Endothelial cell of umbilical vein (primary cell): ENCODE data around the gene CRYBG2. TPM values are rescaled to one million over a fixed set of nuclear protein-coding genes. Genes with fewer than 3 reads are reported as not detected.

Experiments
- BruUV-seq: library from RNA; stranded (reverse); fragments of 400-500 nt; replicated peaks from 2 replicates; lab custom pipeline; 2021; lab: Mats Ljungman, UMichigan
- CTCF ChIA-PET: fragments of 300-600, 350-600 bp; sonication (Branson Sonifier 250); formaldehyde crosslinking; loops from one replicate; lab custom pipeline; 2021; ENCODE audit warnings: antibody characterized with exemption, inconsistent platforms; lab: Charles Lee
- POLR2A ChIA-PET: fragments of 300-600, 350-600 bp; sonication (Branson Sonifier 250); formaldehyde crosslinking; loops from one replicate; lab custom pipeline; 2021; ENCODE audit warnings: antibody characterized with exemption, inconsistent platforms; lab: Charles Lee
- DNase-seq: peaks from one replicate; pipeline ENCODE4 v3.0.0-alpha.2; 2011; ENCODE audit warnings: low read depth, low spot score
- FAIRE-seq: peaks from 2 replicates; lab custom pipeline; 2011; peaks lifted over from hg19 to GRCh38; lab: Jason Lieb, UNC
- H2AFZ ChIP-seq: 2 replicates; pipeline ENCODE4 v1.6.0; 2012; ENCODE audit warnings: low read depth, low read length, control low read depth, inconsistent platforms
- H3K27ac ChIP-seq: 2 replicates; pipeline ENCODE4 v1.5.1; 2011; ENCODE audit warnings: low read depth, mild to moderate bottlenecking, control low read depth, low read length, moderate library complexity; ENCODE audit not compliant: insufficient read depth
- H3K27me3 ChIP-seq, 2 experiments: 2 replicates each; pipeline versions ENCODE4 v1.6.0 to v1.6.1; 2011; ENCODE audit warnings: low read length in 2 of 2, mixed read lengths in 1 of 2; ENCODE audit not compliant: control insufficient read depth in 2 of 2, insufficient read depth in 2 of 2
- H3K36me3 ChIP-seq, 2 experiments: 2 replicates in 1 of 2; 3 replicates in 1 of 2; pipeline ENCODE4 v1.5.1; 2011; ENCODE audit warnings: low read length in 2 of 2, mild to moderate bottlenecking in 1 of 2, moderate library complexity in 1 of 2; ENCODE audit not compliant: control insufficient read depth in 2 of 2, insufficient read depth in 2 of 2; ENCODE audit errors: extremely low read depth in 1 of 2
- H3K4me1 ChIP-seq: 3 replicates; pipeline ENCODE4 v1.5.1; 2011; ENCODE audit warnings: mild to moderate bottlenecking, low read length; ENCODE audit not compliant: control insufficient read depth, insufficient read depth; ENCODE audit errors: extremely low read depth
- H3K4me2 ChIP-seq: 2 replicates; pipeline ENCODE4 v1.6.1; 2011; ENCODE audit warnings: low read length, control low read depth, mixed read lengths; ENCODE audit not compliant: insufficient read depth
- H3K4me3 ChIP-seq, 3 experiments: fragments of 200-600 bp in 1 of 3; sonication (generic), shearing (Covaris generic) in 1 of 3; replicated peaks in 1 of 3; 2 replicates each; pipeline ENCODE4 v1.5.1; 2011 to 2016; ENCODE audit warnings: control low read depth in 3 of 3, low read length in 3 of 3, mild to moderate bottlenecking in 2 of 3, inconsistent platforms in 1 of 3, low read depth in 1 of 3, moderate library complexity in 1 of 3; ENCODE audit not compliant: insufficient read depth in 1 of 3
- H3K79me2 ChIP-seq: 2 replicates; pipeline ENCODE4 v1.6.0; 2012; ENCODE audit warnings: low read length, inconsistent platforms; ENCODE audit not compliant: control insufficient read depth, insufficient read depth
- H3K9ac ChIP-seq: replicated peaks from 2 replicates; pipeline ENCODE3; 2011; ENCODE audit warnings: low read length, control low read depth; ENCODE audit not compliant: insufficient read depth; ENCODE audit errors: extremely low read depth
- H3K9me1 ChIP-seq: replicated peaks from 3 replicates; pipeline ENCODE4 v1.6.0; 2011; ENCODE audit warnings: mild to moderate bottlenecking, low read length; ENCODE audit not compliant: control insufficient read depth, insufficient read depth; ENCODE audit errors: extremely low read depth
- H3K9me3 ChIP-seq: replicated peaks from 2 replicates; pipeline ENCODE4 v1.5.1; 2012; ENCODE audit warnings: low read length, inconsistent platforms; ENCODE audit not compliant: control insufficient read depth, insufficient read depth
- H4K20me1 ChIP-seq: replicated peaks from 2 replicates; pipeline ENCODE3; 2011; ENCODE audit warnings: mild to moderate bottlenecking, low read length; ENCODE audit not compliant: control insufficient read depth, insufficient read depth; ENCODE audit errors: extremely low read depth
- EZH2 ChIP-seq: IDR thresholded peaks from 2 replicates; pipeline ENCODE4 v1.6.1; 2012; ENCODE audit warnings: borderline replicate concordance, low read depth, mild to moderate bottlenecking, moderate library complexity, low read length, inconsistent platforms; ENCODE audit not compliant: severe bottlenecking
- FOS ChIP-seq: IDR thresholded peaks from 2 replicates; pipeline ENCODE4 v1.6.1; 2011; ENCODE audit warnings: mild to moderate bottlenecking, low read length, moderate library complexity, borderline replicate concordance; ENCODE audit not compliant: insufficient read depth
- GATA2 ChIP-seq: IDR thresholded peaks from 2 replicates; pipeline ENCODE4 v1.7.0; 2011; ENCODE audit warnings: low read depth, mild to moderate bottlenecking, moderate library complexity, mixed read lengths, low read length; ENCODE audit not compliant: insufficient read length, insufficient read depth
- JUN ChIP-seq: IDR thresholded peaks from 2 replicates; pipeline ENCODE4 v1.6.1; 2011; ENCODE audit warnings: borderline replicate concordance, low read depth; ENCODE audit not compliant: insufficient read length, insufficient read depth
- MYC ChIP-seq: IDR thresholded peaks from one replicate; pipeline ENCODE4 v1.6.1; 2011; ENCODE audit warnings: mild to moderate bottlenecking, low read depth, low read length
- POLR2A ChIP-seq: IDR thresholded peaks from 2 replicates; pipeline ENCODE4 v1.6.1; 2012; ENCODE audit warnings: low read depth, mild to moderate bottlenecking, control low read depth, low read length
- POLR2AphosphoS5 ChIP-seq: IDR thresholded peaks from 2 replicates; pipeline ENCODE4 v1.6.1; 2012; ENCODE audit warnings: low read depth, mild to moderate bottlenecking, control low read depth, low read length, moderate library complexity; ENCODE audit not compliant: insufficient read depth
- dilution Hi-C: fragments of 300-500 bp; cut with MboI; formaldehyde crosslinking; loops from one replicate; pipeline ENCODE4 v1.15.0; 2019; ENCODE audit warnings: low sequenced_read_pairs; ENCODE audit not compliant: extremely low pct_ligation_motif_present
- intact Hi-C: fragments of 100-400 bp; cut with micrococcal nuclease; formaldehyde crosslinking; loops from one replicate; pipeline ENCODE4 v1.10.0; 2022
- polyA plus RNA-seq, 4 experiments: library from polyadenylated mRNA; depleted of rRNA in 3 of 4; stranded (reverse) in 3 of 4; unstranded in 1 of 4; fragments of >200 nt; gene quantifications; 2 replicates each; pipeline versions ENCODE4 v1.2.1 to v1.2.3, GENCODE V29; 2011 to 2012; ENCODE audit warnings: missing spikeins in 1 of 4
- total RNA-seq: library from RNA; stranded (reverse); gene quantifications from 2 replicates; pipeline ENCODE4 v1.2.3, GENCODE V29; 2021
- TF ChIP-seq, protein P1 (sequence below): IDR thresholded peaks from 2 replicates; pipeline ENCODE4 v1.6.1; 2011; ENCODE audit not compliant: insufficient read depth, insufficient read length
- TF ChIP-seq, protein P2 (sequence below), 2 donors: IDR thresholded peaks; 1 replicate in 1 of 2; 2 replicates in 1 of 2; pipeline ENCODE4 v1.5.1; 2011; ENCODE audit warnings: low read length in 2 of 2, mild to moderate bottlenecking in 2 of 2, moderate library complexity in 2 of 2, control low read depth in 1 of 2, inconsistent platforms in 1 of 2, low read depth in 1 of 2; ENCODE audit not compliant: insufficient read depth in 1 of 2; ENCODE audit errors: extremely low read depth in 1 of 2

The CRYBG2 gene
- total and polyA plus RNA-seq, 2 donors (not counting 3 experiments of a cell fraction or from before 2014, with no cell fraction given) = not detected

DNA sequence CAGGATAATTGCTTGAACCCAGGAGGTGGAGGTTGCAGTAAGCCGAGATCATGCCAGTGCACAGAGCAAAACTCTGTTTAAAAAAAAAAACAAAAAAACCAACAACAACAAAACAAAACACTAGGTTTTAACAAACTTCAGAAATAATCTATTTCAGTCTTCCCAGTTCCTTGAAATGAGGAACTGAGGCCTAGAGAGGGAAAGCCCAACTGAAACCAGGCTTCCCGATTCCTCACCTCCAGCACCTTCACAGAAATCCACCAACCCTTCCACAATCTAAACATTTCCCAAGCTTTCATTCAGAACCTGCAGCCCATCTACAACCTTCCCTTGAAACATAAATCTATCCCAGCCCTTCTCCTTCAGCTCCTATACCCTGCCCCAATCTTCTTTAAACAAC lies 36.8 kb downstream of the CRYBG2 start:
- no TSS peak for BruUV-seq
- Histone ChIP-seq H3K4me1 (no peaks in the 10 kb centered on the region), H3K9me1 (no peaks in the 10 kb centered on the region), H2AFZ (no peak overlapping the region), H3K79me2 (no peaks in the 10 kb centered on the region), H3K4me3 (no peak overlapping the region), H3K9me3 (no peaks in the 10 kb centered on the region), H3K36me3 (no peaks in the 10 kb centered on the region), H3K4me2 (no peak overlapping the region), H4K20me1 (no peaks in the 10 kb centered on the region), H3K27ac (no peak overlapping the region), H3K9ac (no peak overlapping the region), H3K27me3 (peaks cover 2 to 7% of the 10 kb centered on the region in 2 experiments)
- FAIRE-seq (no peak), DNase-seq (no peak)
- TF ChIP-seq POLR2AphosphoS5 (no peak), GATA2 (no peak), MYC (no peak), FOS (no peak), POLR2A (no peak), EZH2 (no peak), JUN (no peak)
- TF ChIP-seq, protein P1, sequence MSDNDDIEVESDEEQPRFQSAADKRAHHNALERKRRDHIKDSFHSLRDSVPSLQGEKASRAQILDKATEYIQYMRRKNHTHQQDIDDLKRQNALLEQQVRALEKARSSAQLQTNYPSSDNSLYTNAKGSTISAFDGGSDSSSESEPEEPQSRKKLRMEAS = no peak
- TF ChIP-seq, protein P2, sequence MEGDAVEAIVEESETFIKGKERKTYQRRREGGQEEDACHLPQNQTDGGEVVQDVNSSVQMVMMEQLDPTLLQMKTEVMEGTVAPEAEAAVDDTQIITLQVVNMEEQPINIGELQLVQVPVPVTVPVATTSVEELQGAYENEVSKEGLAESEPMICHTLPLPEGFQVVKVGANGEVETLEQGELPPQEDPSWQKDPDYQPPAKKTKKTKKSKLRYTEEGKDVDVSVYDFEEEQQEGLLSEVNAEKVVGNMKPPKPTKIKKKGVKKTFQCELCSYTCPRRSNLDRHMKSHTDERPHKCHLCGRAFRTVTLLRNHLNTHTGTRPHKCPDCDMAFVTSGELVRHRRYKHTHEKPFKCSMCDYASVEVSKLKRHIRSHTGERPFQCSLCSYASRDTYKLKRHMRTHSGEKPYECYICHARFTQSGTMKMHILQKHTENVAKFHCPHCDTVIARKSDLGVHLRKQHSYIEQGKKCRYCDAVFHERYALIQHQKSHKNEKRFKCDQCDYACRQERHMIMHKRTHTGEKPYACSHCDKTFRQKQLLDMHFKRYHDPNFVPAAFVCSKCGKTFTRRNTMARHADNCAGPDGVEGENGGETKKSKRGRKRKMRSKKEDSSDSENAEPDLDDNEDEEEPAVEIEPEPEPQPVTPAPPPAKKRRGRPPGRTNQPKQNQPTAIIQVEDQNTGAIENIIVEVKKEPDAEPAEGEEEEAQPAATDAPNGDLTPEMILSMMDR (IDR thresholded peaks at IDR 0.05; ENCODE audit: extremely low read depth in 1 of 2, insufficient read depth in 1 of 2, low read depth in 1 of 2, low read length in 2 of 2) = no peak
- ChIA-PET POLR2A (no interaction called here), CTCF (interaction anchor here (1.2 to 7.4 kb wide), 5 partner anchors 12 to 147 kb away, joined by 3 to 132 read pairs (median 7); partner anchors contain the start of genes SH3BGRL3 and ZNF593)
- intact Hi-C loops (no loop called here), dilution Hi-C loops (no loop called here)
